Ramos (cell line): ENCODE data around the gene CXCL1.

ENCODE experiments used
- in situ Hi-C: fragments of 300-500 bp; cut with MboI; formaldehyde crosslinking; loops from one replicate; pipeline ENCODE4 v1.14.3; 2022; ENCODE audit warnings: low sequenced_read_pairs; ENCODE audit not compliant: unreplicated experiment

CXCL1 gene

GRCh38 chr4:73850261-73850970 is 18.8 kb upstream of the CXCL1 start:
- in situ Hi-C loops: no loop called here

DNA sequence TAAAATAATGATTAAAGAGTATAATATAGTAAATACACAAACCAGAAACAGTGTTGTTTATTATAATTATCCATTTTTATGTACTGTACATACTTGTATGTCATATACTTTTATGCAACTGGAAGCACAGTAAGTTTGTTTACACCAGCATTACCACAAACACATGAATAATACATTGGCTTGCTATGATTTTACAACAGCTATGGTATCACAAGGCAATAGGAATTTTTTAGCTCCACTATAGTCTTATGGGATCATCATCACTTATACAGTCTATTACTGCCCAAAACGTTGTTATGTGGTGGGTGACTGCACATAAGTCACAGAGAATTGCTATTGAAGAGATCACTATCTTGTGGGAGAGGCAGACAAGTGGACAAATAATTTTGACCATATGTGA is 17.9 kb upstream of the CXCL1 start:
- in situ Hi-C loops: no loop called here

- in situ Hi-C loops: no loop called here
These were observed 16.4 kb upstream of the CXCL1 start for GRCh38 chr4:73852771-73853170.

- in situ Hi-C loops: no loop called here
These were observed 15.9 kb upstream of the CXCL1 start, which contains the start of gene PF4V1 for GRCh38 chr4:73853246-73853704. TSS of gene PF4V1 (plus strand) at chr4:73853296. CDS start at chr4:73853363, 67 bp downstream.

DNA sequence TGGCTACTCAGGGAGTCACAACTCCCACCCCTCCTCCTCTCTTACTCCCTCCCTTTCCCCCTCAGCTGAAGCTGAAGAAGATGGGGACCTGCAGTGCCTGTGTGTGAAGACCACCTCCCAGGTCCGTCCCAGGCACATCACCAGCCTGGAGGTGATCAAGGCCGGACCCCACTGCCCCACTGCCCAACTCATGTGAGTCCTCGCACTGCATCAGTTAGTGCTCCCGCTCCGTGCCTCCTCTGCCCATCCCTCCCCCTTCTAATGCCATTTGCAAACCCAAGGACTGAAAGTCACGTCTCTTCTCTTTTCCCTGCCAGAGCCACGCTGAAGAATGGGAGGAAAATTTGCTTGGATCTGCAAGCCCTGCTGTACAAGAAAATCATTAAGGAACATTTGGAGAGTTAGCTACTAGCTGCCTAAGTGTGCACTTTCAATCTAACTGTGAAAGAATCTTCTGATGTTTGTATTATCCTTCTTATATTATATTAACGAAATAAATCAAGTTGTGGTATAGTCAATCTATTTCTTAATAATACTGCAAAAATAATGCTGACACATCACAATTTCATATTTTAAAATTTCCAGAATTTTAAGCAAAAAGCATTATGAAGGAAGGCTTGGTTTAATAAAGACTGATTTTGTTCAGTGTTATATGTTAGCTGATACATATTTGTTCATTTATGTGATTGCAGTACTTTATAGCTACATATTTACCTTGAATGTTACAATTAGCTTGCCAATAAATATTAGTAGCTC is 15.3 kb upstream of the CXCL1 start:
- in situ Hi-C loops: no loop called here

DNA sequence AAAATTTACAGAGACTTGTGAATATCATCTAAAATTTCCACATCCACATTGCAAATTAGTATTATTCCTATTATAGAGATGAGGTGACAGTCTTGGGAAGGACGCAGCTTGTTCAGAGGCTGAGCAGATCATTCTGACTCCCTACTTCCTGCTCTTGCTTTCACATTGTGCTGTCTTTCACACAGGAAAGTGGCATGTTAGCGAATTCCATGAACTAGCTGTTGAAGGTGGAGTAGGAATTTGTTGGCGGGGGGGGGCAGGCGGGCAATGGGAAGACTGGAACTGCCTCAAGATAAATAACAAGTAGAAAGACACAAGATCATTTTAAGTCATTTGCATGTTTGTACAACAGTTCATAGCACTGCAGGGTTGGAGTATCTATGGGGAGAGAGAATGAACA is 13.8 kb upstream of the CXCL1 start:
- in situ Hi-C loops: no loop called here

- in situ Hi-C loops: no loop called here
These were observed 12.7 kb upstream of the CXCL1 start for GRCh38 chr4:73856518-73856917.

DNA sequence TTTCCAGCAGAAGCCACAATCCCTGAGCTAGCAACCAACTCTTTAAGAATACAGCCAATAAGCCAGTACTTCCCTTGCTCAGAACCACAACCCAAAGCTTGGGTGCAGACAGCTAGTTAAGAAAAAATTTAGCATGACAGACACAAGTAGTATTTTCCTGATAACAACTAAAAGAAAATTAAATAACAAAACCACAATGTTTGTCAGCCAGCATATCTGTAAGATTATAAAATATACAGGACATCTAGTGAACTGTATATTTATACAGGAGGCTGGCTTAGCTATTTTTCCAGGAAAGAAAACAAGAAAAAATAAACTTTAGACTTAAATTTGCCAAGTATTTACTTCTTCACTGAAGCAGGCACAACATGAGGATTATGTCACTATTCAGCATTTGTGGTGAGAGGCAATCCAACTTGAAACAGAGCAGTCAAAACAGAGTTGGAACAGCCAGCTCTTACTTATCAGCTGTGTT is 9.5 kb upstream of the CXCL1 start:
- in situ Hi-C loops: no loop called here

DNA sequence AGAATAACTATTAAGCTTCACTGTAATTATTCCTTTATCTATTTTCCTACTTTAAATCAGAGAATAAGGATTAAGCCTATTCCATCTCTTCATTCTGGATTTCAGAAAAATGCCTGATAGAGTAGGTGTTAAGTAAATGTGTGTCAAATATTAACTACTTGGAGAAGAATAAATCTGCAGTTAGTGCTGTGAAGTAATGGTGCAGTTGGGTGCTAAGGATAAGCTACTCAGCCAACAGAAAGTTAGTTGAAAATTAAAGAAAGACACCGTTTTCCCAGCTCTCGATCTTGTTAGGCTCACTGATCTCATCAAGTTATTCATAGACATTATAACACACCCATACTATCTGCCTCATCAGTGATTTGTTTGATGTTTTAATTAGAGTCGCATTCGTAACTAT is 9.0 kb upstream of the CXCL1 start:
- in situ Hi-C loops: no loop called here

GRCh38 chr4:73860917-73861316 is 8.3 kb upstream of the CXCL1 start:
- in situ Hi-C loops: no loop called here

- in situ Hi-C loops: no loop called here
These were observed 6.9 kb upstream of the CXCL1 start for GRCh38 chr4:73862322-73862721.

DNA sequence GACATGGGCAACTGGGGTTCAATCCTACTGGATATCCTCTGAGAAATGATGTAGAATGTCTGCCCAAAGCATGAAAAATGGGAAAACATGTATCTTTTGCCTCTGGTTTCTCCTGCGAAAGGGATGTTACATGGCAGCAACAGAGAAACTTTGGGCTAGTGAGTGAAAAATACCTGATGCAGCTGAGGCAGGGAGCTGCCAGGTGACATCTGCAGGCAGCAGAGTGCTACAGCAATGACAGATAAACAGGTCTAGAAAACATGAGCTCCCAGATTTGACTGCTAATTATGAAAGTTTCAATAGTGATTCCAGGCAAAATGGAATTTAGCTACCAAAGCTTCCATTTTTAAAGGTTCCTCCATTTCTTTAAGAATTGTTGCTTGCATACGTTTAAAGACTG is 4.8 kb upstream of the CXCL1 start:
- in situ Hi-C loops: no loop called here

DNA sequence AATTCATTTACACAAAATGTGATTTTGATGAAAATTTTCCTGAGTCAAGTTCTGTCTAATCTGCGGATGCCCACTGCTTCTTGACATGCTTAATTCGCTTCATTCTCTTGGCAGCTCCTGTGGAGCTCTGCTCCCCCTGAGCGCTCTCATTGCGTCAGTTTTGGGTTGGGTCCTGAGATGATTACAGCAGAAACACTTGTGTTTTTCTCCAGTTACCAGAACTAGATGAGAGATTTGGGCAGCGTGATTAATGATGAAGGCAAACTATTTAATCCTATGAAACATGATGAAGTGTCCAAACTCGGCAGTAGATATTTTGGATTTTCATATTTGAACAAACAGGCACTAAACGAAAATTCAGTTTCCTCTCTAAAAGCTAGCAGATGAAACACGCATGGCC is 4.2 kb upstream of the CXCL1 start:
- in situ Hi-C loops: no loop called here

GRCh38 chr4:73865431-73866096 is 3.6 kb upstream of the CXCL1 start:
- in situ Hi-C loops: no loop called here

- in situ Hi-C loops: no loop called here
These were observed 2.9 kb upstream of the CXCL1 start for GRCh38 chr4:73866246-73866645.

DNA sequence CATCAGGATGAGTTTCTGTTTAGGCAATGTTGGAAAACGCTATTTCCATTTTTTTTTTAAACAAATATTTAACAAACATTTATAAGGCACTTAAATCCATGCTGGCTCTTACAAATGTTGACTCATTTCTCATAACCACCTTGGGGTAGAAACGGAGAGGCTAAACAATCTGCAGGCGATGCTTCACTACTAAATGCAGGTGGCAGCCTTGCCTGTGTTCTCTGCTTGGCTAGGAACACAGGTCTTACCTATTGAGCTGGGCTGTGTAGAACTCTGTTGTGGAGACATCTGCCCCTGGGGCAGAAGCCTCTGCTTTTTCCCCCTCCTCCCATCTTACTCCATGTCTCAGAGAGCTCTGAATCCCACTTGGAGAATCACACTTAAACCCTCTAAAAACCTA is 1.4 kb upstream of the CXCL1 start:
- in situ Hi-C loops: no loop called here

DNA sequence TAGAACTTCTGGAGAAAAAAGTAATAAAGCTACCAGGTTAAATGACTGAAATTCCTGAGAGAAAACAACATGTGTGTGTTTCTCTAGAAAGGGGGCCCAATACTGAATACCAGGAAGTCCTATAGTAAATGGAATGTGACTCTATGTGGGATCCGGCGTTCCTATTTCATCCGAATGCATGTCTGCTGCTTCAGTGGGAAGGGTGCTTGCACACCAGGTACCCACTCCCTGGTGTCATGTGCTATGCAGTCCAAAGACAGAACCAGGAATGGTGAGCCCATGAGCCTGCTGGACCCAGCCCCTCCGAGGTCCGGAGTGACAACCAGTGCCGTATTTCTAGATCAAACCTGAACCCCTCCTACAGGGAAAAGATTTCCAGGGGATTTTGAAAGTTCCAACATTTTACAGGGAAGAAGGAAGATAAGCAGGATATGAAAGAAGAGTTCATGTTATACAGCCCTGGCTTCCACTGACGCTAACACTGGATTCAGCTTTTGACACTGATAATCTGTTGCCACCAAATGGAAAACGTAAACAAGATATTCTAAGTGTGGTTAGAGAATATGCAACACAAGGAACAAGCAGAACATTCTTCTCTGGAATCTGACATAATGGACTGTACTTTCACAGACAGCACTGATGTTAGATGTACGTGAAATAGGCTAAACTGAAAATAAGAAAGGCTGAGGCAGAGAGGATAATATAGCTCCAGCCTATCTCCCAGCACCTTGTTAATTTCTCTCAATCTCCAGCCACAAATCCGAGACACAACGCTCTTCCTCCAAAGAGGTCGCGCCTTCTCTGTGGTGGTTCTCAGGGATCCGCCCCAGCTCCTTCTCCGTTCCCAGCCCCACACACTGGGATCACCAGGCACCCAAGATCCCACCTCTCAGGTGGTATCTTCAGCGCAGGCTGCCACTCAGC is 725 bp upstream of the CXCL1 start:
- in situ Hi-C loops: no loop called here

DNA sequence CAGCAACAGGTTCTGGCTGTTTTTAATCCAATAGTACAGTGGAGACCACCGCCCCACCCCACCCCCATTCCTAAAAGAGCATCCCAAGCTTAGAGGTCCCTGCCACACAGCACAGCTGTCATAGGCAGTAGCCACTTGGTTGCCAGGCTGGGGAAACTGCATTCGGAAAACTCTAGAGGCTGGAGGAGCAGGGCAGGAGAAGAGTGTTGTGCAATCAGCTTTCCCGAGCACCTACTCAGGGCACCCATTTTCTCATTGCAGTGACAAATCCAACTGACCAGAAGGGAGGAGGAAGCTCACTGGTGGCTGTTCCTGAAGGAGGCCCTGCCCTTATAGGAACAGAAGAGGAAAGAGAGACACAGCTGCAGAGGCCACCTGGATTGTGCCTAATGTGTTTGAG is 1.1 kb downstream of the CXCL1 start:
- in situ Hi-C loops: no loop called here

GRCh38 chr4:73870768-73871167 is 1.6 kb downstream of the CXCL1 start:
- in situ Hi-C loops: no loop called here
